Nucleus accumbens (tissue), 56 donors: ENCODE measurements around the gene SLC44A3.
"Not testable (repeated sequence)": the region's sequence is repeated elsewhere in the genome, so short reads cannot be mapped to it uniquely, and the experiment has no call there.

ENCODE experiments used
- DNase-seq, 56 donors: peaks; one replicate each; lab custom pipeline; 2025; lab: John Stamatoyannopoulos, UW

SLC44A3 gene

DNA sequence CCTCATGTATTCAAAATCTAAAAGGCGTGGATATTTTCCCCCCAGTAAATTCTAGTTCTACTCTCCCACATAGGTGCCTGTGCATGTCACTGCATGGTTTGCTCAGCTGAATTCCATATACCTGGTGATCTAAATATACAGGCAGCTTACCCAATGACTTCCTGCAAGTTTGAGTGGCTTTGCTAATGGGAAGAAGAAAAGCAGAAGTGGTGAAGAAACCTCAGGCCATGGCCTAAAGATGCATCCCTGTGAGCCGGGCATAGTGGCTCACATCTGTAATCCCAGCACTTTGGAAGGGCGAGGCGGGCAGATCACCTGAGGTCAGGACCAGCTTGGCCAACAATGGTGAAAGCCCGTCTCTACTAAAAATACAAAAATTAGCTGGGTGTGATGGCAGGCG, 11.5 kb downstream of the SLC44A3 start:
- no peak for DNase-seq

DNA sequence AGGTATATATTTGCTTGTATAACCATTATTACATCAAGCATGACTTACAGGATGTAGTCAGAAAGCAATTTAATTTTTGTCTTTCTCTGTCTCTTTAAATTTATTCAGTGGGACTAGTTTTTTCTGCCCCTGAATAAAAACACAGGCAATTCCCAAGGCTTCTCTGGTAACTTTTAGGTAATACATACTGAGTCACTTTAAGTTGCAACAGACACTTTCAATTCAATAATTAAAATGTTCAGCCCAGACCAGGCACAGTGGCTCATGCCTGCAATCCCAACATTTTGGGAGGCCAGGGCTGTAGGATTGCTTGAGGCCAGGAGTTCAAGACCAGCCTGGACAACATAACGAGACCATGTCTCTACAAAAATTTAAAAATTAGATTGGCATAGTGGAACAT, 12.3 kb downstream of the SLC44A3 start:
- DNase-seq = no peak

DNA sequence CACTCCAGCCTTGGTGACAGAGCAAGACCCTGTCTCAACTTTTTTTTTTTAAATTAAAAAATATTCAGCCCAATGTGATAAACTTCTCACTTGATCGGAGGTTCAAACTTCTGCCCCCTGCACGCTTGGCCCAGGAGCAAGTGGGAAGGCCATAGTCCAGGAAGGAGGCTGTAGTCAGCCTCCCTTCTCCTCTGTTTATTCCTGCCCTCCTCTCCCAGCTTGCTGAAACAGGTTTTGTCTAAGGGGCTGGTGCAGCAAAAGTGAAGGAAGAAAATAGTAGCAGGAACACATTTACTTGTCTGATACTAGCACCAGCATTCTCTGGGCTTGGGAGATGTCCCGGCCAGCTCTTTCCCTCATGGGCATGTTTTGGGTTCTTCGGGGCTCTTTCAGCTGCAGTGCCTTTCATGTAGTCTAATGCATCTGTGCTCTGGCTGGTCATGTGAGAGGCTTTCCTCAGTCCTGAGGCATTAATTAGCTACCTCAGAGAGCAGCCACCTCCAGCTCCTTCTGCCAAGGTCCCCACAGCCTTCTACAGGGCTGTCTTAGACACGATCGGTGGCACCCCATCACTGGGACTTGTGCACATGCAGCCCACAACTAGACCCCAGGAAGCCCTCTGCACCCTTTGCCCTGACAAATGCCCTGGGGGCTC, 12.9 kb downstream of the SLC44A3 start:
- no peak for DNase-seq

DNA sequence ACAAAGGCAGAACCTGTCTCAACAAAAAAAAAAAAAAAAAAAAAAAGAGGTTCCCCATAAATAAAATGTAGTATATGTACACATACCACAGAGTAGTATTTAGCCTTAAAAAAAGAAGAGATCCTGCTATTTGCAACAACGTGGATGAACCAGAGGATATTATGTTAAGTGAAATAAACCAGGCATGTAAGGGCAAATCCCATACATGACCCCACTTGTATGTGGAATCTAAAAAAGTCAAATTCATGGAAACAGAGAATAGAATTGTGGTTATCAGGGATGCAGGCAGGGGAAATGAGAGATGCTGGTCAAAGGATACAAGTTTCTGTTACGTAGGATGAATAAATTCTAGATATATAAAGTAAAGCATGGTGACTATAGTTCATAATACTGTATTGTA, 16.7 kb downstream of the SLC44A3 start:
- DNase-seq = no peak

DNA sequence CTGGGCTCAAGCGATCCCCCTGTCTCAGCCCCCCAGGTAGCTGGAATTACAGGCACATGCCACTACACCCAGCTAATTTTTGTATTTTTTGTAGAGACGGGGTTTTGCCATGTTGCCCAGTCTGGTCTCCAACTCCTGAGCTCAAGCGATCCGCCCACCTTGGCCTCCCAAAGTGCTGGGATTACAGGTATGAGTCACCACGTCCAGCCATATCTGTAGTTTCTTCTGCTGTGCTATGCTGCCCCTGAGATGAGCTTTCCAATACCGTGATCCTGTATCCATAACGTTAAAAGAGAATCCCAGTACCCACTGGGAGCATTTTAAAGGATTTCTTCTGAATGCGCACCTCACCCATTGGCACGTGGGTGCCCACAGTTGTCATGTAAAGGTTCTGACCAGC, 20.2 kb downstream of the SLC44A3 start:
- DNase-seq = not testable (repeated sequence)

DNA sequence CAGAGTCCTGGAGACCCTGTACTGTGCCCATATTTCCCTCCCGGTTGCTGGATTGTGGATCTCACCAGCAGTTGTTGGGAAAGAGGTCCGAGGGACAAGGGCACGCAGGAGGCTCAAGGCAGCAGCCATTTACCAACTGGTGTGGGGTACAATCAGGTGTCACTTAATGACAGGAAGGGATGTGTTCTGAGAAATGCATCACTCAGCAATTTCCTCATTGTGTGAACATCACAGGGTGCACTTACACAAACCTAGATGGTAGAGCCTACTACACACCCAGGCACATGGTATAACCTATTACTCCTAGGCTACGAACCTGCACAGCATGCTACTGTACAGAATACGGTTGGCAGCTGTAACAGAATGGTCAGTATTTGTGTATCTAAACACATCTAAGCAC, 20.7 kb downstream of the SLC44A3 start:
- DNase-seq = no peak

DNA sequence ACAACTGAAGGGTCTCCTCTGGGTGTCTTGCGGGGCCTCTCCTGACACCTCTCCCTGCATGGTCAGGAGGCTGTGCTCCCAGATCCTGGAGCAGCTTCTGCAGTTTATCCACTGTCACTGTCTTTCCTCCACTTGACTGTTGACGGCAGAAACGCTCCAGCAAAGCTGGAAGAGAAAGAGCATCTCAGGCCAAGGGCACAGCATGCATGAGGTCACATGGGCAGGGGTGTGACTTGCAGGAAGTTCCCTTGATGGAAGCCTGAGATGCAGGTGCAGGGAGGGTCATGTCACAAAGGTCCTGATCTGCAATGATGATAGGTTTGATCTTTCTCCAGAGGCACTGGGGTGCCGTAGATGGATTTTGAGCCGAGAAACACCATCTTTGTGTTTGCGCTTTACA, 23.3 kb downstream of the SLC44A3 start:
- DNase-seq = no peak

DNA sequence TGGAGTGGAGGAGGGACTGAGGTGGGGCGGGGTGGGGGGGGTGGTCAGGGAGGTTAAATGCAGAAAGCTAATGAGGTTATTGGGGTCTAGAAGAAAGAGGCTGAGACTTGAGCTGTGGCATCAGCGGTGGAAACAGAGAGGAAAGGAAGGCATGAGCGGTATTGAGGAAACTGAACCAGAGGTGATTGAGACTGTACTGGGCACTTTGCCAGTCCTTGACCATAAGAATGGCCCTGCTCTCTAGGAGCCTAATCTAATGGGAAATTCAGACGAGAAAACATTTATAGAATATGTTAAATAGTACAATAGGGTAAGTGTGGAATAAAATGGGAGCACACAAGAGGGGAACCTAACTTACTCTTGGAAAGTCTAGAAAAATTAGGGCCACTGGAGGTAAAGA, 23.7 kb downstream of the SLC44A3 start:
- no peak for DNase-seq

DNA sequence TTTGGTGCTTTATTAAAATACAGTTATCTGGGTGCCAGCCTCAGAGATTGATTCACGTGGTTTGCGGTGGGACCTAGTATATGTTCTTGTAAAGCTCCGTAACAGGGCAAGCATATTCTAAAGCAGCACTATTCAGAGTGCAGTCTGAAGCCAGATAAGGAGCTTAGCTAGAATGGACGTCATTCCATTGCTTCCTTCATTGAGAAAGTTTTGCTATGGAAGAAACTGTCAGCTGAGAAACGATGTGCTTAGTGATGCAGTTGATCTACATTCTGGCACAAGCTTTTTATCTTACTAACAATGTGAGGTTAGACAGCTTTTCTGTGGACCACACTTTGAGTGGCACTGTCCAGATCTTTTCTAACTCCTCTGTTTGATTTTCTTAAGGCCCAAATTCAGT, 26.2 kb downstream of the SLC44A3 start:
- no peak for DNase-seq

DNA sequence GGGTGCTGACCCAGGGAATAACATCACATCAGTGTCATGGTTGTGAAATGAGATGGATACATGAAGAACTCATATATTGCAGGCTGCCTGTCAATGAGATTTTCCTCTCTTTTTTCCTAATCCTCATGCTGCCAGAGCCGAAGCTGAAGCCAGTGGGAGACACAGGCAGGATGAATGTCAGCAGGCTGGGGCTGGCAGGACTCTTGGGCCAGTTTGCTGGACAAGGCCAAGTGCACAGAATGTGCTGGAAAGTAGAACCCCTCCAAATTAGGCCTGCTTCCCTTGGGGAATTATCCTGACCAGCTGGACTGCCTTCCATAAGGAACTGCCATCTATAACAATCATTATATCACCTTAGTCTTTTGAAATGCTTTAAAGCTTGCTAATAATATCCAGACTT, 31.4 kb downstream of the SLC44A3 start:
- peak in 18 of 56 donors; percentile 3 to 62 (median 20) for DNase-seq

DNA sequence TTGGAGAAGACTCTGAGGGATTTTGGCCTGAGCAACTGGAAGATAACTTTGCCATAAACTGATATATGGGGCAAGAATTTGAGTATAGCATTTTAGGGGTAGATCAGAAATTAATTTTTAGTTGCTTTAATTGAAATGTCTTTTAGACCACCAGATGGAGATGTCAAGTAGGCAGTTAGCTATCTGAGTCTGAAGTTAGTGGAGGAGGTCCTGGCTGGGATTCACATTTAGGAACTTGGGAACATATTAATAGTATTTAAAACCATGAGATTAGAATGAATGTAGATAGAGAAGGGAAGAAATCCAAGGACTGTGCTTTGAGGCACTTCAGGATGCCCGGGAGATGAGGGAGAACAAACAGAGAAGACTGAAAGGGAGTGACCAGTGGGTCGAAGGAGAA, 32.6 kb downstream of the SLC44A3 start:
- no peak for DNase-seq

DNA sequence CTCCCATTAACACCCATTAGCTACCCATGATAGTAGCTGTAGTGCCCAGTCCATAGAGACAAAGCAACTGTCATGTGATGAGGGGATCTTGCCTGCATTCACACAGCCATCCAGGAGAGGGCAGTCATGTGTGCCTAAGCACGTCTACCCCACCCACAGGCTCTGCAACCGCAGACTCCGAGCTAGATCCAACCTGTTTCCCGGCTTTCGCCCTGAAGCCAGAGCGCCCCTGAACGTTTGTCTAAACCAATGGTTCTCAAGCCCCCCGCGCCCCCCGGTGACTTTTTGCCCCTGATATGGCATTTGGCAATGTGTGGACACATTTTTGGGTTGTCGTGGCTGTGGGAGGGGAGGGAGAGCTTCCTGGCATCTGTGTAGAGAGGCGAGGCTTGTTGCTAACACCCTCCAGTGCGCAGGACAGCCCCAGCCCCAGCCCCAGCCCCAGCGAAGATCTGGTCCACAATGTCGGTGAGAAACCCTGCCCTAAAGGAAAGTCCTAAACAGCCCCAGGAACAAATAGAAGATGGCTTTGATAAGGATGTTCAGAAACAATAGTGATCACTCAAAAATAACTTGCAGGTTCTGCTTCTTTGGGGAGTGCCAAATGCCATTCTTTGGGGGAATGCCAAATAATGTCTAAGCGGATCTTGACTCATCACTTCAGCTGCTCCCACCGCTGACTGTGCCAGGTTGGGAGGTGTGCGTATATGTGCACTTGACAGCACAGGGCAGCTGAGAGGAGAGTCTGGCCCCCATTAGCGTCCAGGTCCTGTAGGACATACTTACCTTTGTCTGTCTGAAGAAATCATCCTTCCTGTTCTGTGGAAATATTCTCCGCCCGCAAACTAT, 34.5 kb downstream of the SLC44A3 start:
- peak in 54 of 56 donors; percentile 34 to 91 (median 74) for DNase-seq

DNA sequence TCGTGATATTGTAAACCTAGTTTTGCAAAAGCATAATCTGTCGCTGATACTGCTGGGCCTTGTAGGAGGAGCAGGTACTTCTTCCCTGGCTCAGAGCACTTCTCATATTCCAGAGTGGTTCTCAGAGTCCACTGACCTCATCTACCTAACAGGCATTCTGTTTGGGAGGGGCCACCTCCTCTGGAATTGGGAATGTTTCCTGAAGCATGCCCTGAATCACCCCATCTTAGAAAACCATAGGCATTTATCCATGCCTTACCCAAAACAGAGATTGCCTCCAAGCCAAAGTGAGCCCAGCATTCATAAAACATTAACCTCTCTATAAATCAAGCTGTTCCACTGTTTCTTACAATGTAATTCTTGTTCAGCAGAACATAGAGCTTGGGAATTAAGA, 35.1 kb downstream of the SLC44A3 start:
- no peak for DNase-seq

DNA sequence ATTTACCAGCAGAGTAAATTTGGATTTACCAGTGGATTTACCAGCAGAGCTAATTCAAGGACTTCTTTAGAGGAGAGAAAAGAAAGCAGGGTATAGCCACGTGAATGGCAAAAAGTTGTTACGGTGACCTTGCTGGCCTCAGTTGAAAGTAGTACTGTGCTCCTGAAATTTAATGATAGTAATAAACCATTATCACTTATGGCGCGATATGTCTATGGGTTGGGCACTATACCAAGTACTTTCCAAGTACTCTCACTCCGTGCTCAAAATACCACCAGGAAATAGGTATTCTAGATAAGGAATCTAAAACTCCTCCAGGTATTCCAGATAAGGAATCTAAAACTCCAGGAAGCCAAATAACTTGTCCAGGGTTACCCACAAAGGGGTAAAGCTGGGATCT, 35.8 kb downstream of the SLC44A3 start:
- DNase-seq = no peak

DNA sequence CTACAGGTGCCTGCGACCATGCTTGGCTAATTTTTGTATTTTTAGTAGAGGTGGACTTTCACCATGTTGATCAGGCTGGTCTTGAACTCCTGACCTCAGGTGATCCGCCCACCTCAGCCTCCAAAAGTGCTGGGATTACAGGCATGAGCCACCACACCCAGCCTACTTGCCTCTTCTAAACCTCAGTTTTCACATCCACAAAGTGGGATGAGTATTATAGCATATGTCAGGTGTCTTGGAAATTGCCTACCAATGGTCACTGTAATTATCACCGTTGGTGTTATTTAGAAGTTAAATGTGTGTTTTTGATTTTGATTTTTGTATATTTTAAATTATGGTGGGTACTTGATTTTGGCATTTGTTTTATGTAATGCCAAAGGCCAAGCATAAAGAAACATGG, 36.7 kb downstream of the SLC44A3 start:
- DNase-seq = no peak

DNA sequence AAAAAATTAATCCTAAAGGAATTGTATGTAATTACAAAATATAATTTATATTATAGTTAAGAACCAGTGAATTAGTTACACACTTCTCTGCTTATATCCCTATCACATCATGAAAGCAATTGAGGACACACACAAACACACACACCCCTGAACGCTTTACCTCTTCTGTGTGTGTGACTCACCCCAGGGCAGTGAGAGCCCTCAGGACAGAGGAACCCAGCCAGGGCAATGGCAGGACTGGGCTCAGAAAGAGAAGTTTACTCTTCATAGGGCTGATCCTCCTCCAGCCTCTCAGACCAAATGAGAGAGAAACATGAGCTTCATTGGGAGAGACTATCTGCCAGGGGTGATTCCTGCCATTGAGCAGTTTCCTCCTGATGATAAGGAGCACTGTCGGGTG, 38.1 kb downstream of the SLC44A3 start:
- no peak for DNase-seq

DNA sequence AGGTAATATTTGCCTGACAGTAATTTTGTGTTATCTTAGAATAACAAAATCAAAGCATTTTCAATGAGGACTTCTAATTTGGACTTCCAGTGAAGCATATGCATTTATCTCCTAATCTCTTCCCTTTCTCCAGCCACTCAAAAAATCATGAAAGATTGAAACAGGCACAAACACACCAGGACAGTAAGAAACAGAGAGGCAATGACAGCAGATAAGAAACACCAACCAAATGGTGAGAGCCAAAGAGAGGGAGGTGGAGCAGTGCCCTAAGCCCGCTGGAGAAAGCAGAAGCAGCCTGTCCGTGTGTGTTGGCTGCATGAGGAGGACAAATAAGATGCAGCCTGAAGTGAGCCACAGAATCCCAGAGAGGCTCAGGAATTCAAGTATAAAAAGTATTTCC, 39.0 kb downstream of the SLC44A3 start:
- no peak for DNase-seq

DNA sequence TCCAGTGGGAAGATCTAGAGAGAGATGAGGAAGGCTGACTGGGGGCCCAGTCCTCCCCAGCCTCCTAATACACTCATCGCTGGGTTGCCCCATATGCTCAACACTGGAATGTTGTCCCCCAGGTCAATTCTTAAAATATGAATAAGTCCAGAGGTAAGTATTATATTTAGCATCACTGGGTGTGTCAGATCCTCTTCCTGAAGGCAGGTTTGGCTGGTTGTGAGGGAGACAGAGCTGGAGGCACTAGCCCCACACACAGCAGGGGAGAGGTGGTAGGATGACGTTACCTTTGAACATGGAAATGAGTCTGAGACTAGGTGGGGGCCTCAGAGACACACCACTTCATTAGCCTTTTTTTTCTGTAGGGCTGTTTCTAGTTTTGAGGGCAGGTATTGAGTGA, 42.6 kb downstream of the SLC44A3 start:
- DNase-seq = no peak

DNA sequence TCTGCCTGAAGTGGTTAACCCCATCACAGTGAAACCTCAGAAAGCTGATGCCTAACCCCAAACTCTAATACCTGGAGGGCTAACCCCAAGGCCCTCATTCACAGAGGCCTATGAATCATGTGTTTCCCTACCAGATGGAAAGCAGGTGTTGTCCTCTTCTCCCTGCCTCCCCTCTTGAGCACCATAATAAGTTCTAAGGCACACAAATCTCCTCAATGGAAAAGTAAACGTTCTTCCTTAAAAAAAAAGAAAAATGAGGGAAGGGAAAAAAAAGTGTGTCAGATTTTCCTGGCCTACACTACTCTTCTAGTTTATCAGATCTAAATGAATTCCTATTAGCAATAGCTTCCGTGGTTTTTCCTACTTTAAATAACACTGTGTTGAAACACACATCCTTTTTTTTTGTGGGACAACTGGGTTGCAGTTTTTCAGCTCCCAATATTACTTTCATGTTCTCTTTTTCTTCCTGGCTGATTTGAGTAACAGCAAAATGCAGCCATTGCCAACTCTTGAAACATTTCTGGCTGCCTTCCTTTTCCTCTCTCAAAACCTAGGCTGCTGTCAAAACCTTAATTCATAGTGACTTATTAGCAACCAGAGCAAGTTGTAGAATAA, 43.2 kb downstream of the SLC44A3 start:
- DNase-seq = peak in 3 of 56 donors; percentile 47 to 62 (median 48)

DNA sequence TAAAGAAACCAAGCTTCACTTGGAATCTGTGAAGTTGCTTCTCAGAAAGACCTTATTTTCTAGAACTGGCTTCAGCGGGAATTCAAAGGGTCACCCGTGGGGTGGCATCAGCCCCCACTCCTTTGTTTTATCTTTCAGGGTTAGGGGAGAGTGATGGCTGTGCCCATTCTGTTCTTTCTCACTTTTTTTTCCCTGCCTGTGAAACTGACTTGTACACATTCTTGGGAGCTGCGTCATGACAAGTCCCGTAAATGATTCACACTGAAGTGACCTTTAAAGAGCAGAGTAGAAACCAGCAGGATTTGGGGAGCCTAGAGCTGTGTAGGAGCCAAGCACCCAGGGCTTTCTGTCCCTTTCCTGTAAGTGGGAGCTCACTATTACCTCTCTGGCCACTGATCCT, 43.8 kb downstream of the SLC44A3 start:
- DNase-seq = peak in 23 of 56 donors; percentile 10 to 62 (median 24)

DNA sequence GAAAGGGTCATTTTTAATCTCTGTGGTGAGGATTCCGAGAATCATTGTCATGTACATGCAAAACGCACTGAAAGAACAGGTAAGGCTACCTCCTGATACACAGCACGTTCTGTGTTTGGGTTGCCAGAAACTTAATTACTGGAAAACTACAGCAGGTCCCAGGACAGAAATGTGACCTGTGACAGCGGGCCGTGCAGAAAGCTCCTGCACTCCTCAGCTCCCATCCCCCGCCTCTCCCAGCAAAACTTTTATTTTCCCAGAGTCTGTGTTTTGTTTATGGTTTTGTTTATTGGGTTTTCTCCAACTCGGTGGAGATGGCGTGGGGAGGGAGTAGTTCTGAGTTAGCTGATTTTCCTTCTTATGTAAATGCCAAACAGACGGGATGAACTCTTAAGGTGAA, 44.7 kb downstream of the SLC44A3 start:
- no peak for DNase-seq

DNA sequence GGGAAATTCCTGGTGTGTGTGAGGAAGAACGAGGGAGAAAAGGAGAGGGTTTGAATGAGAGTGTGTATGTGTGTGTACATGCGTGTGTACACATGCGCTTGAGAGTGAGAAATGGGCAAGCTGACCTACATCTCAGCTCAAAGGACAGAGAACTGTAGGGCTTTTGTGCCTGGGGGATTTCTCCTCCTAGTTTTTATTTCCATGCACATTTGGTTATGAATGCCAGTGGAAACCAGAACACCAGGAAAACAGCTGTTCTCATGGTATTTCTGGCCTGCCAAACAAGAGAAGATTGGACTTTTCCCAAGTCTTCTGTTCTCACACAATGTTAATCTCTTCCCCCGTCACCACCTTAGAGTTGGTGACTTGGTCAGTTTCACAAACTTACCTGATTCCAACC, 45.2 kb downstream of the SLC44A3 start:
- DNase-seq = peak in 4 of 56 donors; percentile 9 to 24 (median 16)
